ENCODE data around the gene KRR1. TPM values are rescaled to one million over a fixed set of nuclear protein-coding genes. Genes with fewer than 3 reads are reported as not detected.
"Not testable (repeated sequence)": the region's sequence is repeated elsewhere in the genome, so short reads cannot be mapped to it uniquely, and the experiment has no call there.

KRR1 gene
- total RNA-seq, 1 donor from 2014 or later: 21.4 TPM

GRCh38 chr12:75444429-75445136 is 66.8 kb downstream of the KRR1 start:
- DNase-seq (ENCODE audit: extremely low spot score in 2 of 2): no peak
- intact Hi-C loops (cut with DNase I): no loop called here
- H3K4me3 ChIP-seq: no peak overlapping the region
- H3K4me1 ChIP-seq: no peaks in the 10 kb centered on the region
- TF ChIP-seq CTCF (IDR thresholded peaks at IDR 0.05): no peak
- no peak for TF ChIP-seq POLR2AphosphoS5 (IDR thresholded peaks at IDR 0.05; ENCODE audit: insufficient read depth in 1 of 2, low read depth in 1 of 2)
- TF ChIP-seq POLR2A (IDR thresholded peaks at IDR 0.05): no peak
- no peak overlapping the region for H3K27ac ChIP-seq
- H3K36me3 ChIP-seq: no peaks in the 10 kb centered on the region
- H3K9me3 ChIP-seq: no peaks in the 10 kb centered on the region
- no peaks in the 10 kb centered on the region for H3K27me3 ChIP-seq

- no peak for DNase-seq (ENCODE audit: extremely low spot score in 2 of 2)
- H3K27ac ChIP-seq: no peak overlapping the region
- no peaks in the 10 kb centered on the region for H3K9me3 ChIP-seq
- H3K27me3 ChIP-seq: no peaks in the 10 kb centered on the region
- intact Hi-C loops (cut with DNase I): no loop called here
- TF ChIP-seq POLR2A (IDR thresholded peaks at IDR 0.05) (no peak), POLR2AphosphoS5 (IDR thresholded peaks at IDR 0.05; ENCODE audit: insufficient read depth in 1 of 2, low read depth in 1 of 2) (no peak), CTCF (IDR thresholded peaks at IDR 0.05) (no peak)
- H3K4me1 ChIP-seq: no peaks in the 10 kb centered on the region
- H3K4me3 ChIP-seq: no peak overlapping the region
- no peaks in the 10 kb centered on the region for H3K36me3 ChIP-seq
These were observed 67.7 kb downstream of the KRR1 start for GRCh38 chr12:75443709-75444108.

- H3K4me1 ChIP-seq; DNase-seq (ENCODE audit: extremely low spot score in 2 of 2); H3K27ac ChIP-seq; intact Hi-C loops (cut with DNase I); H3K36me3 ChIP-seq; H3K9me3 ChIP-seq; H3K27me3 ChIP-seq; H3K4me3 ChIP-seq: not testable (repeated sequence)
These were observed 69.0 kb downstream of the KRR1 start for GRCh38 chr12:75442454-75442853.

- H3K27ac ChIP-seq; DNase-seq (ENCODE audit: extremely low spot score in 2 of 2); H3K9me3 ChIP-seq; H3K36me3 ChIP-seq; H3K4me3 ChIP-seq; H3K27me3 ChIP-seq; H3K4me1 ChIP-seq; intact Hi-C loops (cut with DNase I): not testable (repeated sequence)
These were observed 69.5 kb downstream of the KRR1 start for GRCh38 chr12:75441687-75442449.

Other genes starting within 250 kb of the KRR1 start
- 24.6 TPM for gene CAPS2, start 181.3 kb downstream of the KRR1 start, total RNA-seq
- gene GLIPR1L1, start 176.9 kb downstream of the KRR1 start, total RNA-seq: not detected
- 1.2 TPM for gene GLIPR1L2, start 120.5 kb downstream of the KRR1 start, total RNA-seq
- gene GLIPR1, start 30.9 kb downstream of the KRR1 start, total RNA-seq: 6.6 TPM